Iris pigment epithelial cell (primary cell): Measurements from ENCODE around the gene CDCP1.

Experiments
- DNase-seq: peaks from one replicate; pipeline ENCODE4 v3.0.0-alpha.2; 2011; ENCODE audit warnings: low read depth

Gene CDCP1

GRCh38 chr3:45113625-45114050, 32.5 kb downstream of the CDCP1 start:
- DNase-seq = no peak

GRCh38 chr3:45112939-45113338, 33.2 kb downstream of the CDCP1 start:
- peak; percentile 68 for DNase-seq

DNA sequence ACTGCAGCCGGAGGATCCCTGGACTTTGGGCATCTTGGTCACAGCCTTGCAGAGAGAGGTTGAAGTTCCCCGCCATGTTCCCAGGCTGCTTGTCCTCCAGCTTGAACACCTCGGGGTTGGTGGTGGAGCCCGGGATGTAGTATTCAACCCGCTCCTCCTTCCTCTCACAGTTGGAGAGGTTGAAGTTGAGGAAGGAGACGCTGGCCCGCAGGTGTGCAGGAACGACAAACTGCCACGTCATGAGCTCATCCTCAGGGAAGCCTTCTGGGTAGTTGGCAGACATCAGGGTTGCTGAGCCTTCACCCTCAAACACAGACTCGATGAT, 35.7 kb downstream of the CDCP1 start:
- DNase-seq = no peak

- DNase-seq = no peak
Measured at GRCh38 chr3:45109771-45110508, 36.2 kb downstream of the CDCP1 start.

GRCh38 chr3:45106874-45107273, 39.3 kb downstream of the CDCP1 start:
- DNase-seq = no peak

GRCh38 chr3:45105855-45106671, 40.1 kb downstream of the CDCP1 start:
- DNase-seq = peak; percentile 89

DNA sequence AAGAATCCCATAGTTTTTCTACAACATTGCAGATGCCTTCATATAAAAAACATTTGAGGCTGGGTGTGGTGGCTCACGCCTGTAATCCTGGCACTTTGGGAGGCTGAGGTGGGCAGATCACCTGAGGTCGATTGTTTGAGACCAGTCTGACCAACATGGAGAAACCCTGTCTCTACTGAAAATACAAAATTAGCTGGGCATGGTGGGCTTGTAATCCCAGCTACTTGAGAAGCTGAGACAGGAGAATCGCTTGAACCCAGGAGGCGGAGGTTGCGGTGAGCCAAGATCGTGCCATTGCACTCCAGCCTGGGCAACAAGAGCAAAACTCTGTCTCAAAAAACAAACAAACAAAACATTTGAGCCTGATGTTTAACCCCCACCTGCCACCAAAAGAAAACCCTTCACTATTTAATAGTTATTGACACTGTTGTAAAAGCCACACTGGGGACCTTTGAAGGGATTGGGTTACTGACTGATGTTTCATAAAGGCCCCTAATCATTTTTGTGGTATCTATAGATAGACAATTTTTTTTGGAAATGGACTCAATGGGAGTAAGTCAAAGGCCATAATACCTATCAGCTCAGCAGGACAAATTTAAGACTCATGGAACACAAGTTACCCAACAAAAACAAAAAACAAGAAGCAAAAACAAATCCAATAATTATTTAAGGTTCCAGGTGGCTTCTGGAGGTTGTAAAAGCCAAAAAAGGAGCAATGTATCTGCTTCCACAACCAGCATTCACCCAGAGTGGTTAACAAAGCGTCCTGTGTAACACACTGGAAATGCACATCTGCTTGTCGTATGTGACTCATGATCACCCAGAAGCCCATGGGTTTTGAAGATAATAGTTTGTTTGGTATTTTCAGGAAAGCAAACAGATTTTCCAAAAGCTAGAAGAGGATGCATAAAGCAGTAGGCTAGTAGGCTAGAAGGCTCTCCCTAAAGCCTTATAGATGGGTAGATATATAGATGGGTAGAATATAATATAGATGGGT, 41.2 kb downstream of the CDCP1 start:
- DNase-seq = peak; percentile 64

- no peak for DNase-seq
Measured at GRCh38 chr3:45103753-45104714, 42.1 kb downstream of the CDCP1 start.

DNA sequence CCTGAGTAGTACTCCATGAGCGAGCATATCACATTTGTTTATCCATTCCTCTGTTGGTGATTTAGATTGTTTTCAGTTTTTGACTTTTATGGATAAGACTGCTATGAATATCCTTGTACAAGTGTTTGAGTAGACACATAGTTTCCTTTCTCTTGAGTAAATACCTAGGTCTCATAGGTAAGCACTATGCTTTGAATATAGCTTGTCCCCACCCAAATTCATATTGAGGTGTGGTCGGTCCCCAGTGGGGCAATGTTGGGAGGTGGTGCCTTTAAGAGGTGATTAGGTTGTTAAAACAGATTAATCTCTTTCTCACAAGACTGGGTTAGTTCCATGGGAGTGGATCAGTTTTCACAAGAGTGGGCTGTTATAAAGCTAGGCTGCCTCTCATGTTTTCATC, 42.8 kb downstream of the CDCP1 start:
- DNase-seq = no peak

DNA sequence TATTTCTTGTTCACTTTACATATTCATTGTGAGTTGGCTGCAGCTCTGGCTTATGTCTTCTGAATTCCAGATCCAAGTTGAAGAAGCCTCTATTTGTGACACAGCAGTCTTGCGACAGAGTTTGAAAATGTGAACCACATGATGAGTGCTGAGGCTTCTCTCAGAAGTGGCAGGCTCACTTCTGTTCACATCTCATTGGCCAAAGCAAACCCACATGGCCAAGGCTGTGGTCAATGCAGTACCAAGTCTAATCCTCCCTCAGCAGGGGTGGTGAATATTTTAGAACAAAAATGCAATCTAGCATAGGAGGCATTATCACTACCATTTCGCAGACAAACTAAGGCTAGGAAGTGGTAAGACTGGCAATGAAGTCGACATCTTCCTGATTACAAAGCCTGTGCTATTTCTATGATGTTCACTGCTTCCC, 45.2 kb downstream of the CDCP1 start:
- peak; percentile 85 for DNase-seq

GRCh38 chr3:45098310-45098709, 47.9 kb downstream of the CDCP1 start:
- peak; percentile 31 for DNase-seq

GRCh38 chr3:45097296-45097883, 48.8 kb downstream of the CDCP1 start:
- DNase-seq = no peak

- peak; percentile 43 for DNase-seq
Measured at GRCh38 chr3:45095916-45096526, 50.2 kb downstream of the CDCP1 start.

DNA sequence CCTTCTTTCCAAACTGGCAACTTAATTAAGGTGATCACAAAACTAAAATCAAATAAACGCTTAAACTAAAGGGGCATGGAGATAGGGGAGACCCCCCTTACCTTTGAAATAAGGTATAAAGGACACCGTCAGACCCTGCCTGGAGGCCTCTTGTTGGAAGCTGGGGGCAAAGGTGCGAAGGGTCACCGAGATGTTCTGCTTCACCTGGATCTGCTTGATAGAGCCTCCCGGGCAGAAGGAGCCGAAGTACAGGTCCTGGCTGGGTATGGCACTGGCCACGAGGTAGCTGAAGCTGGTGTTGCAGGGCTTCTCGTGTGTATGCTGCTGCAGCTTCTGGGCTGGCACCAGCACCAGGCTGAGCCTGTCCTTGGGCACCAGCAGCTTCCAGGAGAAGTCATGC, 53.0 kb downstream of the CDCP1 start:
- no peak for DNase-seq

DNA sequence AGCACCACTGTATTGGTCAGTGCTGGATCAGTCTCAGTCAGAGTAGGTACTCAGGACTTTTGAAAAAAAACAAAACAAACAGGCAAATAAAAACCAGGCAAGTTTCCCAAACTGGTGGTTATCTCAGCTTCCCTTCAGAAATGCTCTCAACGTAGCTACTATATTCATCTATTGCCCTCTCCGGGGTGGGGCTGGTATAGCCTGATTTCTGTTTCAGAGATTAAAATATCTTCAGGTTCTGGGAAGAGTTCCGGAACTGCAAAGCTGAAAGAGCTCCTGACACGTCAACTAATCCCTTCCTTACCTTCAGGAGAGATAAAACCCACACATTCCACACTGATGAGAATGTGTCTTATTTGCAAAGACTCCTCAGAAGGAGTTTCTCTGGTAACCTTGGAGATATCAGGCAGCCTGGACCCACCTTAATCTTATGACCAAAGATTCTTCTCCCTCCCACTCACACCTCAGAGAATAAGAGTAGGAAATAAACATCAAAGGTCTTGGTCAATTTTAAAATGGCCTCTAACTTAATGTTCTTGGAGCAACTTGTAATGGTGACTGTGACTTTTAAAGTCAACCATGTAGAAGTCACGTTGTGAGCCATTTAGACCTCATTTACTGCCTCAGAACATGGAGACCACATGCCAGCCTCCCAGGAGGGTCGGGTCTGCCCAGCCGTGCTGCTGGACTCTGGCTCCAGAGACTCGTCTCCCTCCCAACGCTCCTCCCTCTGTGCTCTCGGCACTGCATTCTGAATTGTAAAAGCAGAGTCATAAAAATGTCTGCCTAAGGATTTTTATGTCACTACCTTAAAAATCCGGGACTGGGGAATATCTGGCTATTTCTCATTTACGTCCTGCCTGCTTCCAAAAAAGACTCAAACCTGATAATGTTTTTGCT, 53.8 kb downstream of the CDCP1 start:
- DNase-seq = peak; percentile 92

- no peak for DNase-seq
Measured at GRCh38 chr3:45090855-45091254, 55.3 kb downstream of the CDCP1 start.

- no peak for DNase-seq
Measured at GRCh38 chr3:45088543-45089358, 57.4 kb downstream of the CDCP1 start.

- no peak for DNase-seq
Measured at GRCh38 chr3:45087155-45087554, 59.0 kb downstream of the CDCP1 start.
